ENCODE measurements around the gene ATP6V1B1.

GRCh38 chr2:70964596-70965386 lies 29.1 kb downstream of the ATP6V1B1 start:
- TF ChIP-seq POLR2A (IDR thresholded peaks at IDR 0.05) (no peak), CTCF (IDR thresholded peaks at IDR 0.05) (peak; percentile 55 to 80 (median 70))
